ENCODE results near the gene TTLL3. TPM values are rescaled to one million over a fixed set of nuclear protein-coding genes. Genes with fewer than 3 reads are reported as not detected.

Gene TTLL3
- total and polyA plus RNA-seq, 2 donors (not counting 1 experiment from before 2014, with no cell fraction given), result 84.5 to 168 TPM

DNA sequence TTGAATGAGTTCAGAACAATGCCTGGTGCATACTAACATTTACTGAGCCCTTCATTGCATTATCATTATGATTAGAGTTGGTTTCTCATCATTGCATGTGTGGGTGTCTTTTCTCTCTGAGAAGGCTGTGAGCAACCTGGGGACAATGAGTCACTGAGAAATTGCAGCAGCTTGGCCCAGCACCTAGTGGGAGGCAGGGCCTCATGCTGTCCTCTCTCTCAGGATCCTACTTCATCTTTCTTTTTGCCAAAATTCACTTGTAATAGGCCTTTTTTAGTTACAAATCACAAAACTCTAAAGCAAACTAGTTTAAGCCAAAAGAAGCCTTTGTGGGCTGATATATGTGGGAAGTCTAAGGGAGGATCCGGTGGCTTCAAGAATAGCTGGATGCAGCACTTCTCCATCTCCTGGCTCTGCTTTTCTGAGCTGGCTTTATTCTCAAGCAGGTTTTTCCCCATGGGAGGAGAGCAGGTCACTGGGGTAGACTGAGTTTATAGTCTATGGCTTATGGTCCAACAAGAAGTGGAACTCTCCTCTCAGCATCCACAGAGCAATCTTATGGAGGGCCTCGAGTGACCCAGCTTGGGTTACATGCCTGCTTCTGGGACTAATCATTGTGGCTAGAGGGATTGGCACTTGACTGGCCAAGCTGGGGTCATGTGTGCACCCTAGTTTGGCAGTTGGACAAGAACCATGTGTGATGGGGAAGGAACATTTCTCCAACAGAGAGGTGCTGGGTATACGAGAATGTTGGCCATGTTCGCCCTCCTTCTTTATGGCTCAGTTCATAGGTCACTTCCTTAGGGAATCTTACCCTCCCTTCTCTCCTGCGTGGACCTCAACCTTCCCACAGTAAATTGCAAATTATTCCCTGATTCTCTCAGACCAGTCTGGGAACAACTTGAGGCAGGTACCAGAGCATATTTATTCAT is 31.7 kb upstream of the TTLL3 start:
- ATAC-seq (ENCODE audit: low read depth) (no peak), DNase-seq (no peak)
- Histone ChIP-seq H3K79me2 (ENCODE audit: control insufficient read depth, insufficient read depth, low read length) (no peaks in the 10 kb centered on the region), H4K20me1 (ENCODE audit: control insufficient read depth, insufficient read depth, low read length, poor library complexity, severe bottlenecking) (no peaks in the 10 kb centered on the region), H3K9me3 (ENCODE audit: control extremely low read depth in 1 of 3, control insufficient read depth in 2 of 3, insufficient read depth in 1 of 3, low read length in 2 of 3) (no peaks in the 10 kb centered on the region), H3K4me3 (ENCODE audit: control extremely low read depth in 1 of 5, extremely low read depth in 1 of 5, insufficient read depth in 1 of 5, low read depth in 2 of 5, low read length in 4 of 5) (no peak overlapping the region), H3K27ac (ENCODE audit: low read length in 2 of 2) (no peak overlapping the region), H3K27me3 (replicated peaks in 1 of 4; ENCODE audit: control extremely low read depth in 1 of 4, control insufficient read depth in 3 of 4, insufficient read depth in 4 of 4, low read length in 3 of 4) (no peaks in the 10 kb centered on the region), H3K4me2 (replicated peaks; ENCODE audit: low read depth, low read length, poor library complexity, severe bottlenecking) (peak overlapping the region; percentile 59), H3K9ac (ENCODE audit: low read length) (no peak overlapping the region), H3K36me3 (replicated peaks in 1 of 2; ENCODE audit: control extremely low read depth in 1 of 2, control insufficient read depth in 1 of 2, extremely low read depth in 1 of 2, insufficient read depth in 2 of 2, low read length in 1 of 2) (peaks cover 0 to 11% of the 10 kb centered on the region in 2 experiments), H3K4me1 (ENCODE audit: control insufficient read depth in 2 of 2, insufficient read depth in 2 of 2, low read length in 2 of 2) (peaks cover 51 to 59% of the 10 kb centered on the region in 2 donors), H2AFZ (ENCODE audit: insufficient read depth, low read depth, low read length, poor library complexity, severe bottlenecking) (no peak overlapping the region)
- H3K4me3 Mint-ChIP-seq, result peak overlapping the region; percentile 40
- CTCF ChIA-PET, result interaction anchor here (1.0 kb wide), 1 partner anchor 168 kb away, joined by 3 read pairs; no protein-coding TSS in a partner anchor
- H3K9me3 Mint-ChIP-seq (ENCODE audit: insufficient read depth), result no peaks in the 10 kb centered on the region
- TF ChIP-seq, protein P1, sequence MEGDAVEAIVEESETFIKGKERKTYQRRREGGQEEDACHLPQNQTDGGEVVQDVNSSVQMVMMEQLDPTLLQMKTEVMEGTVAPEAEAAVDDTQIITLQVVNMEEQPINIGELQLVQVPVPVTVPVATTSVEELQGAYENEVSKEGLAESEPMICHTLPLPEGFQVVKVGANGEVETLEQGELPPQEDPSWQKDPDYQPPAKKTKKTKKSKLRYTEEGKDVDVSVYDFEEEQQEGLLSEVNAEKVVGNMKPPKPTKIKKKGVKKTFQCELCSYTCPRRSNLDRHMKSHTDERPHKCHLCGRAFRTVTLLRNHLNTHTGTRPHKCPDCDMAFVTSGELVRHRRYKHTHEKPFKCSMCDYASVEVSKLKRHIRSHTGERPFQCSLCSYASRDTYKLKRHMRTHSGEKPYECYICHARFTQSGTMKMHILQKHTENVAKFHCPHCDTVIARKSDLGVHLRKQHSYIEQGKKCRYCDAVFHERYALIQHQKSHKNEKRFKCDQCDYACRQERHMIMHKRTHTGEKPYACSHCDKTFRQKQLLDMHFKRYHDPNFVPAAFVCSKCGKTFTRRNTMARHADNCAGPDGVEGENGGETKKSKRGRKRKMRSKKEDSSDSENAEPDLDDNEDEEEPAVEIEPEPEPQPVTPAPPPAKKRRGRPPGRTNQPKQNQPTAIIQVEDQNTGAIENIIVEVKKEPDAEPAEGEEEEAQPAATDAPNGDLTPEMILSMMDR (IDR thresholded peaks at IDR 0.05), result no peak
- no peak for TF ChIP-seq EZH2 (IDR thresholded peaks at IDR 0.05; ENCODE audit: borderline replicate concordance, insufficient read depth, low read depth, low read length, poor library complexity, severe bottlenecking)
- intact Hi-C loops (cut with micrococcal nuclease), result loop anchor here (1.0 kb wide), 1 partner anchor 47 kb away; the partner anchor contains the start of gene BRPF1
- peaks cover 59% of the 10 kb centered on the region for H3K4me1 Mint-ChIP-seq
- POLR2A ChIA-PET, result interaction anchor here (2.0 kb wide), 1 partner anchor 14 kb away, joined by 8 read pairs; the partner anchor contains the start of genes ARPC4 and TADA3
- peak overlapping the region; percentile 78 for H3K27ac Mint-ChIP-seq
- 100% methylated on average over 3 of the region's 5 CpGs for WGBS (ENCODE audit: insufficient coverage)
- H3K27me3 Mint-ChIP-seq, result no peaks in the 10 kb centered on the region
